ENCODE measurements around the gene POLR2J2.
A peak's percentile ranks its signal among the peaks of the same experiment; 100 is the strongest.
"Not testable (repeated sequence)": the region's sequence is repeated elsewhere in the genome, so short reads cannot be mapped to it uniquely, and the experiment has no call there.

The POLR2J2 gene

DNA sequence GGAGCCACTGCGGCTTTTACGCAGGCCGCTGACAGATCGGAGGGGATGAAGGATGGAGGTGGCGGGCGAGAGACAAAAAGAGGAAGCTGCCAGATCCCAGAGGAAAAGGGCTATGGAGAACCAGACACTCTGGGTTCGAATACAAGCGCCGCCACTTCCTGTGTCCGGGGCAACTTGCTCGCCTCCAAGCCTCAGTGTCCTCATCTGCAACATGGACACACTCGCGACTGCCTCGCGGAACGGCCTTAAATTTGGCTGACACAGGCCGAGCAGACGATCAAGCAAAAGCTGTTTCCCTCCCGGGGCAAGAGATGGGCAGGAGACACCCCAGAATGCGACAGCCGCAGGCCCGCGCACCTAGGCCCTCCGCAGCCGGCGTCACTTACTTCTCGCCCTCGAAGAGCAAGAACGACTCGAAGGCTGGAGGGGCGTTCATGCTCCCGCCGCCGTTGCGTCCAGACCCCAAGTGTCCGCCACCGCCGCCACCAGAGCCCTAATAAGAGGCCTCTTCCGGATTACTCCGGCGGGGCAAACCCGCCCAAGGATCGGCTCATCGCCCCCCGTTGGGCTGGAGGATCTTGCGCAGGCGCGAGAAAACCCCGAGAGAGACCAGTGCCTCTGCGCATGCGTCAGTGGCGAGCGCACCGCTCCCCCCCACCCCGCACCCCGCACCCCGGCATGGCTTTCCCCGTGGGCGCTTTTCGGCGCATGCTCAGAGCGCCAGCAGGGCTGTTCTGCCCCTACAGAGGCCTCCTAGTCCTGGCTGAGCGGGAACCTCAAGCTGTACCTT is at the start of gene POLR2J2:
Gene POLR2J2, minus strand, starts transcription at position 498 of the 790 bp plus-strand sequence. Its CDS starts 62 bp downstream, at position 436.
- H3K4me3 ChIP-seq (replicated peaks in 1 of 2; ENCODE audit: low read depth in 2 of 2, low read length in 2 of 2): peak within 1 kb of the TSS; percentile 40 to 56
- peak; percentile 76 to 77 for DNase-seq (ENCODE audit: low read depth in 2 of 2)

- not testable (repeated sequence) for H3K4me3 ChIP-seq (replicated peaks in 1 of 2; ENCODE audit: low read depth in 2 of 2, low read length in 2 of 2)
- DNase-seq (ENCODE audit: low read depth in 2 of 2): peak; percentile 68 to 71
These were observed 47.0 kb upstream of the POLR2J2 start for GRCh38 chr7:102718491-102718890.

- DNase-seq (ENCODE audit: low read depth in 2 of 2): peak in 1 of 2 donors; percentile 12
- not testable (repeated sequence) for H3K4me3 ChIP-seq (replicated peaks in 1 of 2; ENCODE audit: low read depth in 2 of 2, low read length in 2 of 2)
These were observed 44.3 kb upstream of the POLR2J2 start for GRCh38 chr7:102715718-102716117.

DNA sequence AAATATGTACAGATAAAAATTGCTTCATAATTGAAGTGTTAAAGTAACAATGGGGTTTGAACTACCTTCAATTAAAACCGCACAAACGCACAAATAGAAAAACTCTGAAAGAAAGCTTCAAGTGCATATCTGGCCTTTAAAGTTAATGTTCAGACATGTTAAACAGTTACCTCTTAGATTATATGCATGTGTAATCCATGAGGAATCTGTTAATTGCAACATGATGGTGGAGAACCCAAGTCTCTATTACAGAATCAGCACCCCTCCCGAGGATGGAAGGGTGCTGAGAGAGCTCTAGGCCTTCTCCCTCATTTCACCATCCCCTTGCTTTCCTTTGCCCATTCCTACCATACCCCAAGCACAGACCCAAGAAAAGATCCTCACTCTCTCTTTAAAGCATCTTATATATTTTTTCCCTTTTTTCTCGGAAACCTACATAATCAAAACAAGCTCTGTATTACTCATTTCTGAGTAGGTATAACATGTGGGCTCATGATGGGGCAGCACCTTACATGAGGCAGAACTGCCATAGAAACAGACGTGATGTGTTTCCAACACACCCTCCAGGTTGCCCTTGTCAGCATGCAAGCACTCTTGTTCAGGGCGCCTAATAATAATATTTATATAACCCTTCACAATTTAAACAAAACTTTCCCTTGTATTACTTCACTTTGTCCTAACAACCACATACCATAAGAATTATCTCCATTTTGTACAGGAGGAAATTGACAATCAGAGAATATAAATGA is 43.5 kb upstream of the POLR2J2 start:
- H3K4me3 ChIP-seq (replicated peaks in 1 of 2; ENCODE audit: low read depth in 2 of 2, low read length in 2 of 2); DNase-seq (ENCODE audit: low read depth in 2 of 2): not testable (repeated sequence)

- not testable (repeated sequence) for H3K4me3 ChIP-seq (replicated peaks in 1 of 2; ENCODE audit: low read depth in 2 of 2, low read length in 2 of 2); DNase-seq (ENCODE audit: low read depth in 2 of 2)
These were observed 42.2 kb upstream of the POLR2J2 start for GRCh38 chr7:102713691-102714080.

DNA sequence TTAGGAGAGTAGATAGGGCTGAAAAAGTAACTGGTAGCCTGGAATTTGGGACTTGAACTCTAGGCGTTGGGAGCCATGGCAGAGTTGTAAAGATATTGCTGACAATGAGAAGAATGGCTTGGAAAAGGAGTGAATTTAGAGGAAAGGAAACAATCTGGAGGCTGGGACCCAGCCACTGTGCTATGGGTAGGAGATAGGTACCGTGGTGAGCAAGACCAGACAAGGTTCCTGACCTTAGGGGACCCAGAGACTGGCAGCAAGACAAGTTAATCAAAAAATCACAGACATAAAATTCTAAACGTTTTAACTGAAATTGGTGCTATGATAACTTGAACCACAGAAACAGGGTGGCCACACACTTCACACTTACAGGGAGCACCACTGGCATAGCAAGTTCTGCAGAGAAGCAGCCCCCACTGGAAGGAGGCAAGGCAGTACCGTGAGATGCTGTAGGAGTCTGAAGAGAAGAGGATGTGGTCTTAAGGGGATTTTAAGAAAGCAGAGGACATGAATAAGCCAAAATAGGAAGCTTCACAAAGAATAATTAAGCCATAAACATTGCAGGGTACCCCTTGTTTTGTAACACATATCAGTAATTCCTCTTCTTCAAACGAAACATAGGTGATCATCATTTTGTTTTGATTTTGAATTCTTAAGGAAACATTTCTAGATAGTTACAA is 41.7 kb upstream of the POLR2J2 start:
- DNase-seq (ENCODE audit: low read depth in 2 of 2): peak; percentile 0 to 28
- not testable (repeated sequence) for H3K4me3 ChIP-seq (replicated peaks in 1 of 2; ENCODE audit: low read depth in 2 of 2, low read length in 2 of 2)

DNA sequence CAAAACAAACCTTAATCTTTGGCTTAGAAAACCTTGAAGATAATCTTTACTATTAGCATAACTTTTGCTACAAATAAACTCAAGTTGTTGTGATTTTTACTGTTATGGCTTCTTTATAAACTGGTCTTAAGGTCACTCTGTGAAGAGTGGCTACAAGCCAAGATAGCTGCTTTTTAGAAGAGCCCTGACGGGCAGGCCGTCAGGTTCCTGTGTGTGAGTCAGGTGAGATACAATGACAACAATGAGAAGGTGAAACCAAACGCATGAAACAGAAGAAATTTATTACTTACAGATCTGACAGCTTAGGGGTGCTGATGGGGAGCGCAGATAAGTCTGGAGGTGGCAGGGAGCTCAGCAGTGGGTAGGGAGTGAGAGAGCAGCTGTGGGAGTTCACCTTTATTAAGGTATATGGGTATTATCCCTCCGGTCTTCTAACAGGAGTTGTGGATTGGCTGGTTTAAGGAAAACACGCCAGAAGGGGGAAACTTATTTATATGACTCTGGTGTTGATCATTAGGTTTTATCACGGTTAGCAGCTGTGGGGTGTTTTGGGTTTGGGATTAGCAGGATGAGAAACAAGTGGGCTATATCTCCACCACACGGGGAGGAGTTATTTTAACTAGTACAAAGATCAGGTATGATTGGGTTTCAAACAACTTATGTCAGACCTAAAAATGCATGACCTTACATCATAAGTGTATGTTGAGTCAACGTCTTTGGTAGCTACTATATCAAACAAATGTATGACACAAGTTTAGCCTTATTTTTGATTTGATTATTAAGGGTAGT is 27.7 kb upstream of the POLR2J2 start:
- not testable (repeated sequence) for DNase-seq (ENCODE audit: low read depth in 2 of 2); H3K4me3 ChIP-seq (replicated peaks in 1 of 2; ENCODE audit: low read depth in 2 of 2, low read length in 2 of 2)

GRCh38 chr7:102697642-102698512 is 26.4 kb upstream of the POLR2J2 start:
- DNase-seq (ENCODE audit: low read depth in 2 of 2): not testable (repeated sequence)

DNA sequence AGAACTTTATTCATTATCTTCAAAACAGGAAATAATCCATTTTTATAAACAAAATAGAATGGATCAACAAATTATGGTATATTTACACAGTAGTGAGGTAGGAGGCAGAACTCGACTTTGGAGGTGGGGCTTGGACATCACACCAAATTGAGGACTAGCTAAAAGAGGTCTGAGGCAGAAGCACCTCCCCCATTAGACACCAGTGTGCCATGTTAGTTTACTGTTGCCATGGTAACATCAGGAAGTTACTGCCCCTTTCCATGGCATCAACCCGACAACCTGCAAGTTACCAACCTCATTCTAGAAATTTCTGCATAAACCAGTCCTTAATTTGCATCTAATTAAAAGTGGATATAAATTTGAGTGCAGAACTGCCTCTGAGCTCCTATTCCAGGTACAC is 24.5 kb upstream of the POLR2J2 start:
- H3K4me3 ChIP-seq (replicated peaks in 1 of 2; ENCODE audit: low read depth in 2 of 2, low read length in 2 of 2); DNase-seq (ENCODE audit: low read depth in 2 of 2): not testable (repeated sequence)

More at GRCh38 chr7:102697642-102698512, 26.4 kb upstream of the POLR2J2 start:
- H3K4me3 ChIP-seq (replicated peaks in 1 of 2; ENCODE audit: low read depth in 2 of 2, low read length in 2 of 2): not testable (repeated sequence)

DNA sequence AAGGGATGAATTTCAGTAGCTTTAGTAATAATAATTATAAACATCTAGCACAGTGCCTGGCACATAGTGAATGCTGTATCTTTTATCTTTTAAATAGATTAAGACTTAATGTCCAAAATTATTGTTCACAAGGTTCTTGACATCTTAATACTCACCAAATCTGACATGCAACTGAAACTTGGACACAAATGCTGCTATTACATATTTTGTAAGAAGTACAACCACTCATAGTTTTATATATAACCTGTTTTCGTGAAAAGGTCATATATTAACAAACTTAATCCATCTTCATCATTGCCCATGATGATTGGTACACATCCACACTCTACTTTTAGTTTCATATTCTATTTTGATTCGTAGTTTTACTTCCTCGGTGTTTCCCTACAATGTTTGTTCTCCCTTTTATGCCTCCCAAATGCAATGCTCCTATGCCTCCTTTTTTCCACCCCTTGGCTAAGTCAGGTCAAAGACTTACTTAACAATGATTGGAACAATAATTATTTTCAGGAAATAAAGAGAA is 23.6 kb upstream of the POLR2J2 start:
- DNase-seq (ENCODE audit: low read depth in 2 of 2); H3K4me3 ChIP-seq (replicated peaks in 1 of 2; ENCODE audit: low read depth in 2 of 2, low read length in 2 of 2): not testable (repeated sequence)

- DNase-seq (ENCODE audit: low read depth in 2 of 2); H3K4me3 ChIP-seq (replicated peaks in 1 of 2; ENCODE audit: low read depth in 2 of 2, low read length in 2 of 2): not testable (repeated sequence)
These were observed 22.5 kb upstream of the POLR2J2 start for GRCh38 chr7:102694008-102694407.

DNA sequence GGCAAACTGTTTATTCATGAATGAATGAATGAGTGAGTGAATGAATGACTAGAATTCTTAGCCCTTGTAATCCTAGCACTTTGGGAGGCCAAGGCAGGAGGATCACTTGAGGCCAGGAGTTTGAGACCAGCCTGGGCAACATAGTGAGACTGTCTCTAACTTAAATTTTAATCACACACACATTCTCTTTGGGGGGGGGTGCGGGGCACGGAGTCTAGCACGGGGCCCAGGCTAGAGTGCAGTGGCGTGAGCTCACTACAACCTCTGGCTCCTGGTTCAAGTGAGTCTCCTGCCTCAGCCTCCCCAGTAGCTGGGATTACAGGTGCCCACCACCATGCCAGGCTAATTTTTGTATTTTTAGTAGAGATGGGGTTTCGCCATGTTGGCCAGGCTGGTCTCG is 19.1 kb upstream of the POLR2J2 start:
- not testable (repeated sequence) for DNase-seq (ENCODE audit: low read depth in 2 of 2)

DNA sequence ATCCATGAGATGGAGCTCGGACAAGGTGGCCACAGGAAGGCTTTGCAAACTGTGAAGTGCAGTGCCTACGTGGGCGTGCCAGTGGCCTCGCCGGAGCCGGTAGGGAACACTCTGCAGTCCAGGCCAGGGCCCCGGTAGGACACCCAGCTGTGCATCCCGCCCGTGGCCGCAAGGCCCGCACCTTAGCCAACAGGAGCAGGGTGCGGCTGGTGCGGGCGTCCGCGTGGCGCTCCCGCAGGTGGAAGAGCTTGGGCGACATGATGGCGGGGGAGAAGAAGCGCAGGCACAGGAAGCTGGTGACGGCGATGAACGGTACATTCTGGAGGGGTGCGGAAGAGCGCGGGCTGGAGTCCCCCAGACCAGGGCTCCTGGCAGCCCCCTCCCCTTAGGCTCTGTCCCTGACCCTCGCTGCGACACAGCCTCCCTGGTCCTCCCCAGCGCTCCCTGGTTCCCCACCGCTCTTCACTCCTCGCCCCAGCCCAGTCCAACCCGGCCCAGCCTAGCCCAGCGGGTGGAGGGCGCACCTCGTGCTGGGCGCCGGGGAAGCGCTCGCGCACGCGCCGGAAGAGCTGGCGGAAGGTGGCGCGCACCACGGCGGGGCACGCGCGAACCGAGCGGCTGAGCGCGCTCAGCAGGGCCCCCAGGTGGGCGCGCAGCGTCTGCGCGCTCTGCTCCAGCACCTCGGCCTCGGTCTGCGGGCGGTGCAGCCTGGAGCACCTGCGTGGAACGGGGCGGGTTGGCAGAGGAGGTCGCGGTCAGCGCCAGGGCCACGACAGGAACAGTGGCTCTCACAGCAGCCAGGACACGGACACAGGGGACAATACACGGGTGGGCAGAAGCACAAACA is 18.2 kb upstream of the POLR2J2 start:
- not testable (repeated sequence) for DNase-seq (ENCODE audit: low read depth in 2 of 2); H3K4me3 ChIP-seq (replicated peaks in 1 of 2; ENCODE audit: low read depth in 2 of 2, low read length in 2 of 2)

More for the DNA sequence above, 19.1 kb upstream of the POLR2J2 start:
- H3K4me3 ChIP-seq (replicated peaks in 1 of 2; ENCODE audit: low read depth in 2 of 2, low read length in 2 of 2): not testable (repeated sequence)

- not testable (repeated sequence) for DNase-seq (ENCODE audit: low read depth in 2 of 2); H3K4me3 ChIP-seq (replicated peaks in 1 of 2; ENCODE audit: low read depth in 2 of 2, low read length in 2 of 2)
These were observed 17.0 kb upstream of the POLR2J2 start for GRCh38 chr7:102688299-102689036.

DNA sequence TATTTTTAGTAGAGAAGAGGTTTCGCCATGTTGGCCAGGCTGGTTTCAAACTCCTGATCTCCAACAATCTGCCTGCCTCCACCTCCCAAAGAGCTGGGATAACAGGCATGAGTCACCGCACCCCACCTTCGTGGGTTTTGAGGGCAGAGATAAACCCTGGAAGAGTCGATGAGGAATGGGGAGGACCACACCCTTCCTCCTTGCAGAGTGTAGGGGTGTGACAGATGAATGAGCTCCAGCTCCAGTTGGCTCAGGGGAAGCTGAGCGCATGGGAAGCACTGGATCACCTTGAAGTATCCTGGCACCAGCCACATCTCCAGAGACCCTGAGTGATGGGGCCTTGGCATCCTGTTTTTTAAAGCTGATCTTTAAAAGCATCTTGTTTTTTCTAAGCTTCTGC is 11.1 kb upstream of the POLR2J2 start:
- DNase-seq (ENCODE audit: low read depth in 2 of 2); H3K4me3 ChIP-seq (replicated peaks in 1 of 2; ENCODE audit: low read depth in 2 of 2, low read length in 2 of 2): not testable (repeated sequence)

Data from cardiac fibroblast (primary cell).